Testis (tissue), 3 donors: ENCODE data around the gene SYNE1. TPM values are rescaled to one million over a fixed set of nuclear protein-coding genes. Genes with fewer than 3 reads are reported as not detected.

Source experiments
- DNase-seq: peaks from one replicate; pipeline ENCODE4 v3.0.0-alpha.2; 2019
- H3K27ac ChIP-seq, 2 donors: fragments of 200-600 bp; sonication (generic); one replicate each; pipeline ENCODE4 v1.5.1; 2019
- H3K27me3 ChIP-seq: fragments of 200-600 bp; sonication (generic); one replicate; pipeline ENCODE4 v1.5.1; 2019
- H3K36me3 ChIP-seq: fragments of 200-600 bp; sonication (generic); one replicate; pipeline ENCODE4 v1.5.1; 2017; ENCODE audit warnings: low read depth; ENCODE audit errors: missing control alignments
- H3K4me1 ChIP-seq: fragments of 200-600 bp; sonication (generic); one replicate; pipeline ENCODE4 v1.5.1; 2019
- H3K4me3 ChIP-seq, 2 donors: fragments of 200-600 bp; sonication (generic); one replicate each; pipeline ENCODE4 v1.5.1; 2017 to 2019
- H3K9me3 ChIP-seq: fragments of 200-600 bp; sonication (generic); one replicate; pipeline ENCODE4 v1.5.1; 2017
- CTCF ChIP-seq, 3 experiments: fragments of 450-650 bp in 2 of 3; fragments of 200-600 bp in 1 of 3; sonication (generic) in 1 of 3; IDR thresholded peaks; one replicate each; pipeline ENCODE4 v1.5.1; 2016 to 2019; ENCODE audit warnings: antibody characterized with exemption in 3 of 3, mild to moderate bottlenecking in 2 of 3, moderate library complexity in 1 of 3
- POLR2A ChIP-seq: fragments of 450-650 bp; IDR thresholded peaks from one replicate; pipeline ENCODE4 v1.6.1; 2017; ENCODE audit warnings: antibody characterized with exemption, mild to moderate bottlenecking, moderate library complexity
- WGBS, 2 donors: methylation state at CpG; one replicate each; pipeline ENCODE4 v1.1.5; 2018; 5-methylcytosine and 5-hydroxymethylcytosine counted together
- intact Hi-C: fragments of 100-400 bp; cut with DNase I; formaldehyde crosslinking; loops from one replicate; pipeline ENCODE4 v1.15.1; 2023; ENCODE audit warnings: low total_unique reads
- polyA plus RNA-seq: library from polyadenylated mRNA; stranded (reverse); fragments of 350-450 nt; fragmentation: Illumina TruSeq; extraction: RNeasy Lipid Tissue Mini Kit (QIAGEN cat#74804); gene quantifications from one replicate; pipeline ENCODE4 v1.2.3, GENCODE V29; 2014; ENCODE audit warnings: low read depth, low replicate concordance; ENCODE audit not compliant: insufficient read depth
- total RNA-seq, 2 donors: library from RNA; depleted of rRNA; stranded (reverse); fragments of >200 nt; gene quantifications; one replicate each; pipeline ENCODE4 v1.2.3, GENCODE V29; 2016

Gene SYNE1
- total and polyA plus RNA-seq, 3 donors from 2014 or later, result 57.2 to 255 (median 228) TPM

DNA sequence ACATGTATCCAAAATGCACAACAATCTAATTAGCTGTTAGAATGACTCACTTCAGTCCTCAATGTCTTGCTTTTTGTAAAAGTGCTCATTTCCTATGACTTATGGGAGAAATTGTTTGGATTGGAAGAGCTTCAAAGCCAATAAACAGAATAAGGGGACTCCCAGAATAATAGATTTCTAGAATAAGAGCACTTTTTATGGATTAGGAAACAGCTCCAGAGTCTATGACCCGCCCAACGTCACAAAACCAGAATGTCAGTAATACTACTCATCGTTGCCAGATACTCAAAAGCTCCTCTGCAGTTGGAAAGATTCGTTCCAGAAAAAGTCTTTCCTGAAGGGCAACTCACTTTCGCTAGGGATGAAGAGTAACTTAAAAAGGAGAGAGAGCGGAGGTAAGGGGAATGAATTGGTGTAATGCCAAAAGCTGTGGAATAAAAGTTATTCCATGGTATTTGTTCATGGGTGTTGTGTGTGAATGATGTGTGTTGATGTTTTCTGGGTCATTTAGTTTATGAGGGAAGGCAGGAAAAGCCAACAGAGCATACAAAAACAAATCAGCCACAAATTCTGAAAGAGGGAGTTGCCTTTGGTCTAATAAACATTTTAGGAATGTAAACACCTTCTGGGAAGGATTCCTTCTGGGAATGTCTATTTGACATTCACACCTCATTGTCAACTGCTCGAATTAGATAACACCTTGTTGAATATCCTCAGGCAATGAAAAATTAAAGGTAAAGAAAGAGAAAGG, 64.6 kb downstream of the SYNE1 start:
- TF ChIP-seq POLR2A (no peak), CTCF (IDR thresholded peaks at IDR 0.05) (no peak)
- Histone ChIP-seq H3K27ac (no peak overlapping the region), H3K27me3 (no peaks in the 10 kb centered on the region), H3K4me3 (no peak overlapping the region), H3K9me3 (no peaks in the 10 kb centered on the region), H3K4me1 (peaks cover 9% of the 10 kb centered on the region), H3K36me3 (no peaks in the 10 kb centered on the region)
- intact Hi-C loops, result no loop called here
- WGBS, 2 donors, result 81 to 83% methylated on average over 7 of the region's 7 CpGs
- no peak for DNase-seq

GRCh38 chr6:152571943-152572337, 65.2 kb downstream of the SYNE1 start:
- DNase-seq, result no peak
- Histone ChIP-seq H3K9me3 (no peaks in the 10 kb centered on the region), H3K27me3 (no peaks in the 10 kb centered on the region), H3K4me1 (peaks cover 9% of the 10 kb centered on the region), H3K36me3 (no peaks in the 10 kb centered on the region), H3K27ac (no peak overlapping the region), H3K4me3 (no peak overlapping the region)
- 83 to 86% methylated on average over 2 of the region's 2 CpGs for WGBS, 2 donors
- intact Hi-C loops, result no loop called here
- TF ChIP-seq POLR2A (no peak), CTCF (IDR thresholded peaks at IDR 0.05) (no peak)

DNA sequence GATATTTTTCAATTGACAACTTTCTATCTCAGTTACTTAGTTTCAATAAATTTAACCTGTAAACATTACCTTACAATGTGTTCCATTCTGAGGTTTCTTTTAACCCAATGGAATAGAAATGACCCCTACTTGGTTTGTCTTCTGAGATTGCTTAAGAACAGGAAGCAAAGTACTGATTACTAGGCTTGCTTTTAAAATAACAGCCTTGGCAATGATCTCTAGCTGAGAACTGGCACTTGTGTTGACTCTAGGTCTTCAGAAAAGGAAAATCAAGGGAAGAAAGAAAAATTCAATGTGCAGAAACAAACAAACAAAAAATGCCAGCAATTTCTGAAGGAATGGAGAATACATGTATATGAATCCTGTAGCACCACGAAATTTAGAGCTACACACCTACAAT, 66.1 kb downstream of the SYNE1 start:
- Histone ChIP-seq H3K4me1 (peaks cover 5% of the 10 kb centered on the region), H3K9me3 (no peaks in the 10 kb centered on the region), H3K4me3 (no peak overlapping the region), H3K36me3 (no peaks in the 10 kb centered on the region), H3K27me3 (no peaks in the 10 kb centered on the region), H3K27ac (no peak overlapping the region)
- intact Hi-C loops, result no loop called here
- TF ChIP-seq CTCF (IDR thresholded peaks at IDR 0.05), result no peak
- TF ChIP-seq POLR2A, result no peak
- DNase-seq, result no peak
- WGBS, 2 donors, result 79 to 92% methylated on average over 1 of the region's 1 CpG

GRCh38 chr6:152566103-152566875, 70.9 kb downstream of the SYNE1 start:
- DNase-seq, result peak; percentile 36
- intact Hi-C loops, result no loop called here
- no peak overlapping the region for H3K4me3 ChIP-seq
- H3K27ac ChIP-seq, result peak overlapping the region in 1 of 2 donors; percentile 72
- WGBS, 2 donors, result 36 to 47% methylated on average over 7 of the region's 7 CpGs
- H3K27me3 ChIP-seq, result no peaks in the 10 kb centered on the region
- H3K4me1 ChIP-seq, result peaks cover 4% of the 10 kb centered on the region
- no peaks in the 10 kb centered on the region for H3K36me3 ChIP-seq
- no peak for TF ChIP-seq POLR2A
- TF ChIP-seq CTCF (IDR thresholded peaks at IDR 0.05), result no peak
- no peaks in the 10 kb centered on the region for H3K9me3 ChIP-seq
